ENCODE data around the gene ABHD2.

GRCh38 chr15:89125088-89125826, 37.0 kb downstream of the ABHD2 start:
- TF ChIP-seq, protein P1, sequence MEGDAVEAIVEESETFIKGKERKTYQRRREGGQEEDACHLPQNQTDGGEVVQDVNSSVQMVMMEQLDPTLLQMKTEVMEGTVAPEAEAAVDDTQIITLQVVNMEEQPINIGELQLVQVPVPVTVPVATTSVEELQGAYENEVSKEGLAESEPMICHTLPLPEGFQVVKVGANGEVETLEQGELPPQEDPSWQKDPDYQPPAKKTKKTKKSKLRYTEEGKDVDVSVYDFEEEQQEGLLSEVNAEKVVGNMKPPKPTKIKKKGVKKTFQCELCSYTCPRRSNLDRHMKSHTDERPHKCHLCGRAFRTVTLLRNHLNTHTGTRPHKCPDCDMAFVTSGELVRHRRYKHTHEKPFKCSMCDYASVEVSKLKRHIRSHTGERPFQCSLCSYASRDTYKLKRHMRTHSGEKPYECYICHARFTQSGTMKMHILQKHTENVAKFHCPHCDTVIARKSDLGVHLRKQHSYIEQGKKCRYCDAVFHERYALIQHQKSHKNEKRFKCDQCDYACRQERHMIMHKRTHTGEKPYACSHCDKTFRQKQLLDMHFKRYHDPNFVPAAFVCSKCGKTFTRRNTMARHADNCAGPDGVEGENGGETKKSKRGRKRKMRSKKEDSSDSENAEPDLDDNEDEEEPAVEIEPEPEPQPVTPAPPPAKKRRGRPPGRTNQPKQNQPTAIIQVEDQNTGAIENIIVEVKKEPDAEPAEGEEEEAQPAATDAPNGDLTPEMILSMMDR (conservative IDR thresholded peaks at IDR 0.05; ENCODE audit: low read depth in 2 of 2): no peak
- TF ChIP-seq CREB1 (CRISPR knock-in tag; IDR thresholded peaks at IDR 0.05; ENCODE audit: low read depth) (no peak), EZH2phosphoT487 (IDR thresholded peaks at IDR 0.05; ENCODE audit: unreplicated experiment) (no peak), EZH2 (IDR thresholded peaks at IDR 0.05; ENCODE audit: low read depth, unreplicated experiment) (no peak), ZNF114 (CRISPR knock-in tag; IDR thresholded peaks at IDR 0.05) (no peak), JUNB (IDR thresholded peaks at IDR 0.05; ENCODE audit: unreplicated experiment) (no peak), POLR2AphosphoS5 (IDR thresholded peaks at IDR 0.05; ENCODE audit: low read depth) (no peak), NANOG (IDR thresholded peaks at IDR 0.05; ENCODE audit: borderline replicate concordance) (no peak)
- TF ChIP-seq, protein P2, sequence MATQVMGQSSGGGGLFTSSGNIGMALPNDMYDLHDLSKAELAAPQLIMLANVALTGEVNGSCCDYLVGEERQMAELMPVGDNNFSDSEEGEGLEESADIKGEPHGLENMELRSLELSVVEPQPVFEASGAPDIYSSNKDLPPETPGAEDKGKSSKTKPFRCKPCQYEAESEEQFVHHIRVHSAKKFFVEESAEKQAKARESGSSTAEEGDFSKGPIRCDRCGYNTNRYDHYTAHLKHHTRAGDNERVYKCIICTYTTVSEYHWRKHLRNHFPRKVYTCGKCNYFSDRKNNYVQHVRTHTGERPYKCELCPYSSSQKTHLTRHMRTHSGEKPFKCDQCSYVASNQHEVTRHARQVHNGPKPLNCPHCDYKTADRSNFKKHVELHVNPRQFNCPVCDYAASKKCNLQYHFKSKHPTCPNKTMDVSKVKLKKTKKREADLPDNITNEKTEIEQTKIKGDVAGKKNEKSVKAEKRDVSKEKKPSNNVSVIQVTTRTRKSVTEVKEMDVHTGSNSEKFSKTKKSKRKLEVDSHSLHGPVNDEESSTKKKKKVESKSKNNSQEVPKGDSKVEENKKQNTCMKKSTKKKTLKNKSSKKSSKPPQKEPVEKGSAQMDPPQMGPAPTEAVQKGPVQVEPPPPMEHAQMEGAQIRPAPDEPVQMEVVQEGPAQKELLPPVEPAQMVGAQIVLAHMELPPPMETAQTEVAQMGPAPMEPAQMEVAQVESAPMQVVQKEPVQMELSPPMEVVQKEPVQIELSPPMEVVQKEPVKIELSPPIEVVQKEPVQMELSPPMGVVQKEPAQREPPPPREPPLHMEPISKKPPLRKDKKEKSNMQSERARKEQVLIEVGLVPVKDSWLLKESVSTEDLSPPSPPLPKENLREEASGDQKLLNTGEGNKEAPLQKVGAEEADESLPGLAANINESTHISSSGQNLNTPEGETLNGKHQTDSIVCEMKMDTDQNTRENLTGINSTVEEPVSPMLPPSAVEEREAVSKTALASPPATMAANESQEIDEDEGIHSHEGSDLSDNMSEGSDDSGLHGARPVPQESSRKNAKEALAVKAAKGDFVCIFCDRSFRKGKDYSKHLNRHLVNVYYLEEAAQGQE (IDR thresholded peaks at IDR 0.05; ENCODE audit: unreplicated experiment): no peak
- TF ChIP-seq, protein P3, sequence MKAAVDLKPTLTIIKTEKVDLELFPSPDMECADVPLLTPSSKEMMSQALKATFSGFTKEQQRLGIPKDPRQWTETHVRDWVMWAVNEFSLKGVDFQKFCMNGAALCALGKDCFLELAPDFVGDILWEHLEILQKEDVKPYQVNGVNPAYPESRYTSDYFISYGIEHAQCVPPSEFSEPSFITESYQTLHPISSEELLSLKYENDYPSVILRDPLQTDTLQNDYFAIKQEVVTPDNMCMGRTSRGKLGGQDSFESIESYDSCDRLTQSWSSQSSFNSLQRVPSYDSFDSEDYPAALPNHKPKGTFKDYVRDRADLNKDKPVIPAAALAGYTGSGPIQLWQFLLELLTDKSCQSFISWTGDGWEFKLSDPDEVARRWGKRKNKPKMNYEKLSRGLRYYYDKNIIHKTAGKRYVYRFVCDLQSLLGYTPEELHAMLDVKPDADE (IDR thresholded peaks at IDR 0.05): no peak

Data from GM23338 (cell line).